Mesendoderm (in vitro differentiated cells): ENCODE measurements around the gene ADCY4.
"Not testable (repeated sequence)": the region's sequence is repeated elsewhere in the genome, so short reads cannot be mapped to it uniquely, and the experiment has no call there.

ENCODE experiments used
- DNase-seq: peaks from one replicate; pipeline ENCODE4 v3.0.0; 2013
- H2AK5ac ChIP-seq: 2 replicates; pipeline ENCODE4 v1.6.1; 2013; ENCODE audit warnings: low read length, inconsistent platforms
- H2BK120ac ChIP-seq: 2 replicates; pipeline ENCODE4 v1.6.1; 2013; ENCODE audit warnings: low read depth, mild to moderate bottlenecking, low read length, moderate library complexity, mixed read lengths
- H2BK15ac ChIP-seq: replicated peaks from 2 replicates; pipeline ENCODE4 v1.6.1; 2013; ENCODE audit warnings: low read depth, mild to moderate bottlenecking, moderate library complexity
- H2BK5ac ChIP-seq: 2 replicates; pipeline ENCODE4 v1.6.1; 2013; ENCODE audit warnings: low read length, inconsistent platforms
- H3K18ac ChIP-seq: 2 replicates; pipeline ENCODE4 v1.6.1; 2013; ENCODE audit warnings: mild to moderate bottlenecking, low read length, mixed read lengths
- H3K23ac ChIP-seq: one replicate; pipeline ENCODE4 v1.6.1; 2013; ENCODE audit warnings: low read length
- H3K27ac ChIP-seq: 2 replicates; pipeline ENCODE4 v1.5.1; 2013; ENCODE audit warnings: low read depth, mild to moderate bottlenecking, inconsistent platforms, low read length, moderate library complexity
- H3K27me3 ChIP-seq: 2 replicates; pipeline ENCODE4 v1.6.1; 2013; ENCODE audit warnings: low read length, control low read depth, mild to moderate bottlenecking, inconsistent platforms; ENCODE audit not compliant: insufficient read depth, poor library complexity
- H3K36me3 ChIP-seq: 2 replicates; pipeline ENCODE4 v1.6.1; 2013; ENCODE audit warnings: low read length, inconsistent platforms; ENCODE audit not compliant: control insufficient read depth, insufficient read depth
- H3K4ac ChIP-seq: one replicate; pipeline ENCODE4 v1.6.1; 2013; ENCODE audit warnings: low read depth, mild to moderate bottlenecking, low read length, moderate library complexity
- H3K4me1 ChIP-seq: 2 replicates; pipeline ENCODE4 v1.6.1; 2013; ENCODE audit warnings: low read depth, low read length, inconsistent platforms; ENCODE audit not compliant: control insufficient read depth
- H3K4me2 ChIP-seq: 2 replicates; pipeline ENCODE4 v1.6.1; 2013; ENCODE audit warnings: low read length
- H3K4me3 ChIP-seq: 2 replicates; pipeline ENCODE4 v1.5.1; 2013; ENCODE audit warnings: mild to moderate bottlenecking, low read length
- H3K56ac ChIP-seq: one replicate; pipeline ENCODE4 v1.6.1; 2013; ENCODE audit warnings: low read length
- H3K79me1 ChIP-seq: 2 replicates; pipeline ENCODE4 v1.6.1; 2013; ENCODE audit warnings: low read length, inconsistent platforms
- H3K79me2 ChIP-seq: 2 replicates; pipeline ENCODE4 v1.6.1; 2013; ENCODE audit warnings: mild to moderate bottlenecking, low read length; ENCODE audit not compliant: control insufficient read depth, insufficient read depth
- H3K9ac ChIP-seq: 2 replicates; pipeline ENCODE4 v1.6.1; 2013; ENCODE audit warnings: low read length, inconsistent platforms
- H4K5ac ChIP-seq: one replicate; pipeline ENCODE4 v1.6.1; 2013; ENCODE audit warnings: low read length
- H4K8ac ChIP-seq: one replicate; pipeline ENCODE4 v1.6.1; 2013; ENCODE audit warnings: low read depth, mild to moderate bottlenecking, control low read depth, low read length, moderate library complexity
- WGBS: extraction: QIAGEN DNeasy Blood & Tissue Kit; methylation state at CpG from one replicate; pipeline ENCODE4 v1.1.7; 2013; ENCODE audit warnings: low lambda C conversion rate, missing lambda C conversion rate; ENCODE audit not compliant: insufficient coverage; ENCODE audit errors: extremely low coverage; 5-methylcytosine and 5-hydroxymethylcytosine counted together

Gene ADCY4

DNA sequence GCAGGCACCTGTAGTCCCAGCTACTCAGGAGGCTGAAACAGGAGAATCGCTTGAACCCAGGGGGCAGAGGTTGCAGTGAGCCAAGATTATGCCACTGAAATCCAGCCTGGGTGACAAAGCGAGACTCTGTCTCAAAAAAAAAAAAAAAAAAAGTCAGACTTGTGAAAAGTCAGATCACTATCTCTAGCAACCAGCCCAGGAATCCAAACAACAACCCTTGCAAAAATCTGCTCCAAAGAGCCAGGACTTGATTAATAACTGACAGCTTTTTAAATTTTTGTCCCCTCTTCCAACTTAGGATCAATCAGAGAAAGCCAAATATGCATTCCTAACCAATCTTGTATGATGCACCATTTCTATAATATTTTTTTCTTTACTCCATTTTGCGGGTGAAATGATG is 25.4 kb upstream of the ADCY4 start:
- Histone ChIP-seq H2BK120ac (no peak overlapping the region), H2BK15ac (no peak overlapping the region), H3K27ac (no peak overlapping the region), H3K4ac (no peak overlapping the region), H3K27me3 (no peaks in the 10 kb centered on the region), H3K9ac (no peak overlapping the region), H3K4me1 (no peaks in the 10 kb centered on the region), H3K18ac (no peak overlapping the region), H3K4me3 (no peak overlapping the region), H2AK5ac (no peak overlapping the region), H3K4me2 (no peak overlapping the region), H3K56ac (no peak overlapping the region), H3K23ac (no peak overlapping the region), H2BK5ac (no peak overlapping the region), H4K5ac (no peak overlapping the region), H4K8ac (no peak overlapping the region), H3K79me1 (no peaks in the 10 kb centered on the region), H3K79me2 (no peaks in the 10 kb centered on the region), H3K36me3 (no peaks in the 10 kb centered on the region)
- no peak for DNase-seq
- WGBS, result no CpG with 5 or more reads among the region's 3 CpGs

GRCh38 chr14:24356208-24356607 is 21.3 kb upstream of the ADCY4 start:
- H3K9ac ChIP-seq, result no peak overlapping the region
- H2BK120ac ChIP-seq, result no peak overlapping the region
- no peak overlapping the region for H2AK5ac ChIP-seq
- no peaks in the 10 kb centered on the region for H3K36me3 ChIP-seq
- no peak overlapping the region for H3K18ac ChIP-seq
- H2BK15ac ChIP-seq, result no peak overlapping the region
- H3K4me2 ChIP-seq, result no peak overlapping the region
- no peak overlapping the region for H4K5ac ChIP-seq
- no peaks in the 10 kb centered on the region for H3K4me1 ChIP-seq
- no peak overlapping the region for H3K4me3 ChIP-seq
- no peak overlapping the region for H3K27ac ChIP-seq
- no CpG with 5 or more reads among the region's 4 CpGs for WGBS
- no peaks in the 10 kb centered on the region for H3K79me1 ChIP-seq
- no peaks in the 10 kb centered on the region for H3K27me3 ChIP-seq
- H3K23ac ChIP-seq, result no peak overlapping the region
- no peak for DNase-seq
- no peak overlapping the region for H3K4ac ChIP-seq
- no peaks in the 10 kb centered on the region for H3K79me2 ChIP-seq
- H4K8ac ChIP-seq, result no peak overlapping the region
- H2BK5ac ChIP-seq, result no peak overlapping the region
- no peak overlapping the region for H3K56ac ChIP-seq

DNA sequence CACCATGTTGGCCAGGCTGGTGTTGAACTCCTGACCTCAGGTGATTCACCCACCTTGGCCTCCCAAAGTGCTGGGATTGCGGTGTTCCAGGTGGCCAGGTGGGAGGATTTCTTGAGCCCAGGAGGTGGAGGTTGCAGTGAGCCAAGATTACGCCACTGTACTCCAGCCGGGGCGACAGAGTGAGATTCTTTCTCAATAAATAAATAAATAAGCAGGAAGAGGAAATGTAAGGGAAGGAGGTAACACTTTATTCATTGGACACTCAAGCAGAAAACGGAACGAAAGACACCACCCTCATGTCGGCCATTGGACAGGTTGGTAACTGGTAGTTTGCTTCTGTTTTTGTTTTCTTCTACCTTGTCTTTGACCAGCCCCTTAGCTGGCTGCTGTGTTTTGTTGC is 20.1 kb upstream of the ADCY4 start:
- Histone ChIP-seq H4K8ac (no peak overlapping the region), H2BK15ac (no peak overlapping the region), H3K4me1 (no peaks in the 10 kb centered on the region), H3K79me1 (no peaks in the 10 kb centered on the region), H2AK5ac (no peak overlapping the region), H3K79me2 (no peaks in the 10 kb centered on the region), H4K5ac (no peak overlapping the region), H3K56ac (no peak overlapping the region), H3K36me3 (no peaks in the 10 kb centered on the region), H3K9ac (no peak overlapping the region), H3K4ac (no peak overlapping the region), H3K4me2 (no peak overlapping the region), H3K27me3 (no peaks in the 10 kb centered on the region), H2BK120ac (no peak overlapping the region), H3K4me3 (no peak overlapping the region), H3K27ac (no peak overlapping the region), H3K23ac (no peak overlapping the region), H2BK5ac (no peak overlapping the region), H3K18ac (no peak overlapping the region)
- no CpG with 5 or more reads among the region's 7 CpGs for WGBS
- no peak for DNase-seq

DNA sequence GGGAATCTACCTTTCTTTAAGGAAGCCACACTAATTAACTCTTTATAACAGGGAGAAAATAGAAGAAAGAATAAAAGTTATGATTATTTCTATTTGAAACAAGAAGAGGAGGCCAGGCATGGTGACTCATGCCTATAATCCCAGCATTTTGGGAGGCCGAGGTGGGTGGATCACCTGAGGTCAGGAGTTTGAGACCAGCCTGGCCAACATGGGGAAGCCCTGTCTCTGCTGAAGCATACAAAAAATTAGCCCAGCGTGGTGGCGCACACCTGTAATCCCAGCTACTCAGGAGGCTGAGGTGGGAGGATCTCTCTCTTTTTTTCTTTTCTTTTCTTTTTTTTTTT is 19.6 kb upstream of the ADCY4 start:
- H3K27me3 ChIP-seq, H3K56ac ChIP-seq, H3K79me1 ChIP-seq, H2AK5ac ChIP-seq, H3K27ac ChIP-seq, H2BK120ac ChIP-seq, H3K23ac ChIP-seq, H3K79me2 ChIP-seq, H4K5ac ChIP-seq, H3K4me1 ChIP-seq, H3K4me2 ChIP-seq, H3K36me3 ChIP-seq, H4K8ac ChIP-seq, H2BK15ac ChIP-seq, H3K9ac ChIP-seq, DNase-seq, H2BK5ac ChIP-seq, H3K4ac ChIP-seq, H3K18ac ChIP-seq, H3K4me3 ChIP-seq: not testable (repeated sequence)
- WGBS, result no CpG with 5 or more reads among the region's 3 CpGs

GRCh38 chr14:24353559-24354481 is 18.9 kb upstream of the ADCY4 start:
- H3K4me3 ChIP-seq, result no peak overlapping the region
- no peak overlapping the region for H3K56ac ChIP-seq
- H3K4me2 ChIP-seq, result no peak overlapping the region
- H2BK120ac ChIP-seq, result no peak overlapping the region
- H3K36me3 ChIP-seq, result no peaks in the 10 kb centered on the region
- no peaks in the 10 kb centered on the region for H3K4me1 ChIP-seq
- no peak overlapping the region for H3K18ac ChIP-seq
- no peak overlapping the region for H3K4ac ChIP-seq
- no peak overlapping the region for H2AK5ac ChIP-seq
- no peaks in the 10 kb centered on the region for H3K27me3 ChIP-seq
- H3K79me2 ChIP-seq, result no peaks in the 10 kb centered on the region
- no peak overlapping the region for H4K5ac ChIP-seq
- H3K9ac ChIP-seq, result no peak overlapping the region
- no peak overlapping the region for H2BK5ac ChIP-seq
- no peaks in the 10 kb centered on the region for H3K79me1 ChIP-seq
- no peak overlapping the region for H3K23ac ChIP-seq
- H3K27ac ChIP-seq, result no peak overlapping the region
- DNase-seq, result no peak
- no peak overlapping the region for H4K8ac ChIP-seq
- WGBS, result no CpG with 5 or more reads among the region's 5 CpGs
- no peak overlapping the region for H2BK15ac ChIP-seq

DNA sequence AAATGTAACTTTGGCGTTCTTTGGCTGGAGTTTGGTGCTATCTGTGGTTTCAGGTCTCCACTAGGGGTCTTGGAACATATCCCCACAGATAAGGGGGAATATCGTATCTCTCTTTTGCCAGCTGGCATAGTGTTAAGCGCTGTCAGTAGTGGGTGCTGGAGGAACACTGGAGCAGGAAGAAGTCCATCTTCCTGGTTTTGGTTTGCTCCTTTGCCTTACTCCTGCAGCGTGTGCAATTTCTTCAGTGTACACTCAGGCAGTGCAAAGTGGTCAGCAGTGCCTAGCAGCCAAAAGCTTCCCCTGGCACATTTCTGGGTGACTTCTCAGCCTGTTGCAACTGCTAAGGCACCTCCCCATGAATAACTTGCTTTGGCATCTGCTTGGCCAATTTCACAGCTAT is 16.6 kb upstream of the ADCY4 start:
- no peak overlapping the region for H2BK5ac ChIP-seq
- no peak overlapping the region for H2AK5ac ChIP-seq
- no peak overlapping the region for H4K5ac ChIP-seq
- H3K79me2 ChIP-seq, result no peaks in the 10 kb centered on the region
- no peak overlapping the region for H2BK120ac ChIP-seq
- H3K4me3 ChIP-seq, result no peak overlapping the region
- H3K4me2 ChIP-seq, result no peak overlapping the region
- no peak for DNase-seq
- H3K27me3 ChIP-seq, result no peaks in the 10 kb centered on the region
- no peak overlapping the region for H2BK15ac ChIP-seq
- H3K4me1 ChIP-seq, result no peaks in the 10 kb centered on the region
- H3K56ac ChIP-seq, result no peak overlapping the region
- WGBS, result no CpG with 5 or more reads among the region's 4 CpGs
- H4K8ac ChIP-seq, result no peak overlapping the region
- H3K18ac ChIP-seq, result no peak overlapping the region
- no peak overlapping the region for H3K4ac ChIP-seq
- no peak overlapping the region for H3K23ac ChIP-seq
- H3K36me3 ChIP-seq, result no peaks in the 10 kb centered on the region
- H3K9ac ChIP-seq, result no peak overlapping the region
- H3K79me1 ChIP-seq, result no peaks in the 10 kb centered on the region
- H3K27ac ChIP-seq, result no peak overlapping the region
